DMS114 treated with DMSO at 0.1 percent for 48 hours (cell line): ENCODE measurements around the gene ENPP6.
"Not testable (repeated sequence)": the region's sequence is repeated elsewhere in the genome, so short reads cannot be mapped to it uniquely, and the experiment has no call there.

Experiments
- DNase-seq: peaks from one replicate; lab custom pipeline; 2025; ENCODE audit not compliant: unreplicated experiment; lab: John Stamatoyannopoulos, UW

The ENPP6 gene

GRCh38 chr4:184237612-184238011 lies 19.9 kb upstream of the ENPP6 start:
- DNase-seq, result no peak

- no peak for DNase-seq
Measured at GRCh38 chr4:184235526-184235925, 17.9 kb upstream of the ENPP6 start.

GRCh38 chr4:184234155-184234554 lies 16.5 kb upstream of the ENPP6 start:
- DNase-seq, result no peak

- DNase-seq, result no peak
Measured at GRCh38 chr4:184232975-184233374, 15.3 kb upstream of the ENPP6 start.

- DNase-seq, result no peak
Measured at GRCh38 chr4:184232202-184232601, 14.5 kb upstream of the ENPP6 start.

- DNase-seq, result no peak
Measured at GRCh38 chr4:184231573-184231972, 13.9 kb upstream of the ENPP6 start.

- DNase-seq, result no peak
Measured at GRCh38 chr4:184228056-184228705, 10.5 kb upstream of the ENPP6 start.

GRCh38 chr4:184216515-184216914 lies 1.2 kb downstream of the ENPP6 start:
- no peak for DNase-seq

- no peak for DNase-seq
Measured at GRCh38 chr4:184215709-184216328, 1.9 kb downstream of the ENPP6 start.

GRCh38 chr4:184214931-184215330 lies 2.7 kb downstream of the ENPP6 start:
- DNase-seq, result no peak

GRCh38 chr4:184207734-184208607 lies 9.7 kb downstream of the ENPP6 start:
- DNase-seq, result not testable (repeated sequence)

- DNase-seq, result no peak
Measured at GRCh38 chr4:184205243-184205642, 12.4 kb downstream of the ENPP6 start.

- no peak for DNase-seq
Measured at GRCh38 chr4:184203300-184203699, 14.4 kb downstream of the ENPP6 start.

GRCh38 chr4:184201179-184201578 lies 16.5 kb downstream of the ENPP6 start:
- no peak for DNase-seq

- DNase-seq, result no peak
Measured at GRCh38 chr4:184200296-184200695, 17.4 kb downstream of the ENPP6 start.

GRCh38 chr4:184199780-184200179 lies 17.9 kb downstream of the ENPP6 start:
- DNase-seq, result no peak

- DNase-seq, result no peak
Measured at GRCh38 chr4:184198190-184198589, 19.5 kb downstream of the ENPP6 start.

- DNase-seq, result no peak
Measured at GRCh38 chr4:184197536-184198082, 20.1 kb downstream of the ENPP6 start.

GRCh38 chr4:184196730-184197385 lies 20.8 kb downstream of the ENPP6 start:
- DNase-seq, result no peak

GRCh38 chr4:184193556-184194525 lies 23.8 kb downstream of the ENPP6 start:
- no peak for DNase-seq
